Myocyte (in vitro differentiated cells): ENCODE results near the gene CFAP54. TPM values are rescaled to one million over a fixed set of nuclear protein-coding genes. Genes with fewer than 3 reads are reported as not detected.
"Not testable (repeated sequence)": the region's sequence is repeated elsewhere in the genome, so short reads cannot be mapped to it uniquely, and the experiment has no call there.

Experiments used
- DNase-seq: peaks from one replicate; pipeline ENCODE4 v3.0.0-alpha.2; 2012; ENCODE audit warnings: low read depth
- total RNA-seq: library from RNA; depleted of rRNA; stranded (reverse); fragments of >200 nt; gene quantifications from 2 replicates; pipeline ENCODE4 v1.2.3, GENCODE V29; 2014

Gene CFAP54
- total RNA-seq, 1 donor from 2014 or later: 0.67 TPM

DNA sequence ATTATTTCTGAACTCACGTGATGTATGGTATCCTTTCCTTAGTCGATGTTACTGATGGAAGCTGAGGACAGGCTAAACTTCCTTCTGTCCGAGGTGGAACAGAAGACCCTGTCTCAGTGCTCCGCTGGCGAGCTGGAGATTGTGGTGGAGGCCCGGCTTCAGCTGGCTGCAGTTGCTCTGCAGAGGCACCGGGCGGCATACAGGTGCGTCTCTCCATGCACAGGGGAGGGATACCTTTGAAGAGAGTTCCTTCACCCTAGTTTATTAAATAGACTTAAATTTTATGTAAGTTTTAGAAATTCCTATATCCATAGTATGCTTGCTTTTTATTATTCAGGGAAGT, 231.0 kb downstream of the CFAP54 start:
- peak; percentile 34 for DNase-seq

GRCh38 chr12:96729466-96729865, 240.1 kb downstream of the CFAP54 start:
- not testable (repeated sequence) for DNase-seq

DNA sequence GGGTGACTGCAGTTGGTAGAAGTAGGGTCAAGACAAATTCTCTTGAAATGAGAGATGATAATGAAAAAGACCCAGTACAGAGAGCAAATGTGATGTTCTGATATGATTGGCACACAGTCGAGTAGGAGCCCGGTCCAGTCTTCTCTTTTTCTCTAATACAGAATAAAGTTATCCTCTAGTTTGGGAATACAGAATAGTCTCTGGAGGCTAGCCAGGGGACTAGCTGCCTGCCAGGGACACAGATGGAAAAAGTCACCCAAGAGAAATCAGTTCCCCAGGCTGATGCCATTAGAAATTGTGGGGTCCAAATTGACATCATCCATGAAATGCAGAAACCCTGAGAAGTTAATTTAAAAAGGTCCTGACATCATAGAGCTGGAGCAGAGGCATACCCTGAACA, 240.5 kb downstream of the CFAP54 start:
- DNase-seq: no peak

DNA sequence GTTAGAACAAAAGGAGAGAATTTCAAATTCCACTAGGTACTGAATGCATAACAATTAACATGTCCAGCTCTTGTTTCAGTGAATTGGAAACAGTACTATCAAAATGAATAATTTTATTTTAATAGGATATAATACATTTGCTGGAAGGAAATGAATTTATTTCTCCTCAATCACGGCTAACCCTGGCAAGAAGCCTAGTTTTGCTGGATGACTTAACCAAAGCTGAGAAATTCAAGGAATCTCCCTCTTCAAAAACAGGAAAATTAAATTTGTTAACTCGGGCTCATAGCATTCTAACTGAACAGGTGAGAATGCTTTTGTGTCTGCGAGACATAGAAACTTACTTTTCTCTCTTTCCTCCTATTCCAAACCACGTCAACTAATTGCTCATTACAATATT, 254.2 kb downstream of the CFAP54 start:
- peak; percentile 36 for DNase-seq

- no peak for DNase-seq
Observed at GRCh38 chr12:96749999-96750398, 260.6 kb downstream of the CFAP54 start.

DNA sequence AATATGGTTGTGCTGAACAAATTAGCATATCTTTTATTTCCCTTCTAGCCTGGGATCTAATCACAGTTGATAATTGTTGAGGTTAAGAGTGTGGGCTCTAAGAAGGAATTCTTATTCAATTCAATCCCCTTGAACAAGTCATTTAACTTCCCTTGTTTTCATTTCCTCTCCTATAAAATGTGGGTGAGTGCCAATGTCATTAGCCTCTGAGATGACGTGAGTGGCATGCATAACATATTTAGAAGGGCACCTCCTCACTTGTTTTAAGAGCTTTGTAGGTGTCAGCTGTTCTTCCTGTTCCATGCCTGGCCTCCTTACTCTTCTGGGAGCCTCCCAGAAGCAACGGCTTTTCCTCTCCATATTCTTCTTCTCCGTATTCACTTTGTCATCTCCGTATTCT, 262.2 kb downstream of the CFAP54 start:
- no peak for DNase-seq

DNA sequence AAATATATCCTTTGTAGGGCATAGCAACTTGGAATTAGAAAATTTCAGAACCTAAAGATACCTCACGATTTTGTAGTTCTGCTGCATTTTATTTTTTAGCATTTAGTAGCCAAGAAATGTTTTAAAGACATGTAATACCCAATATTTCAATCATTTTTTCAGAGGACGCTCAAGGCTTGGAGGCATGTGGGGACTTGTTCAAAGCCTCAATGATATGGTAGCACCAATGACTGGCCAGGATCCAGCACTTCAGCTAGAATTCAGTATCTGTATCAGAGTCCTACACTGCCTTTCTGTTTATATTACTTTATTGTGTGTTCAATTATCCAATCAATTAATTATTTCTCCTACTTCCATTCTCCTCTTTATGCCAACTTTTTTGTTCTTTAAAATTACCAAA, 262.8 kb downstream of the CFAP54 start:
- DNase-seq: no peak

DNA sequence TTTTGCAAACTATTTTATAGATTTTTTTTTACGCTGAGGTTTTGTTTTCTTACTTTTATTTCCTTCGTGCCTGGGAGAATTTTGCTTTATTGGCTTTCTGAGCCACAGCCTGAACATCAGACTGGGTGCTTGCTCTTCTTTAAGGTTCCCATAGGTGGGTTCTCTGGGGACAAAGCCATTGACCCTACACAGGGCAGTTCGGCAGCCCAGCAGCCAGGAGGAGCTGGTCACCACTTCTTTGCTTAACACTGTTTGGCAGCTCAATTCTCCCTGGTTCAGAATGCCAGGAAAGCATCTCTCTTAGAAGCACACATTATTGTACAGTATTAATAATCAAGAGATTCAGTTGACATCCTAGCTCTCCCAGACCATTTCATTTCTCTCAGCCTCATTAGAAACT, 276.9 kb downstream of the CFAP54 start:
- no peak for DNase-seq

GRCh38 chr12:96769400-96769799, 280.0 kb downstream of the CFAP54 start:
- DNase-seq: no peak

DNA sequence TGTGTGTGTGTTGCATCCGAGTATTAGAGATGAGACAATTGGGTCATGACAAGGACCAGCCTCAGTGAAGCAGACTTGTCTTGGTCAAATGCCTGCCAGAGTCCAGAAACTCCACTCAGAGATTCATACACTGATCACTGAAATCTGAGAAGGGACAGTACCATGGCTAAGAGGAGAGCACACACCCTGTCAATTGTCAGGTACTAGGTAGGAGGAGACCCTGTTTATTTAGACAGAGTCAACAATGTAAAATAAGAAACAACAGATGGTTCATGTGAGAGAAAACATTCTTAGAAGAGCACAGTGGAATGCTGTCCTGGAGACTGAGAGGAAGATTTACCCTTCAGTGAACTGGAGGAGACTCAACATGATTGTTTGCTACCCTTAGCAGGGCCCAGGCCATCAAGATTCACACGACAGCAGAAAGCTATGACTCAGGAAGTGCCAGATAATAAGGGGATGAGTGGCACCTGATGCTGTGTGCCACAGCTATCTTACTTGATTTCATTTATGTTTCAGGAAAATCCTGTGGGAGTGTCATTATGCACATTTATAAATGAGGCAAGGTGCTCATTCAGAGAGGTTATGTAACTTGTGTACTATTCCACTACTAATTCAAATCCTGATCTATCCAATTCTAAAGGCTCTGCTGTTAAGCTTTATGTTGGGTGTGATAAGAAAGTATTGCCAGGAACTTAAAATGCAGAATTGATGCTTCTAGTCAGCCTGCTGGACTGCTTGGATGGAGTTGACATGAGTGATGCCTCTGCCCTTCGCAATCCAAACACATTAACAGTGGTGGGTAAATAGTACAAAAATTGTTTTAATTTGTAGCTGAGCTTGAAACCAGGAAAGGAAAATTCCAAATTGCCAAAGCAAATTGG, 281.1 kb downstream of the CFAP54 start:
- peak; percentile 18 for DNase-seq

DNA sequence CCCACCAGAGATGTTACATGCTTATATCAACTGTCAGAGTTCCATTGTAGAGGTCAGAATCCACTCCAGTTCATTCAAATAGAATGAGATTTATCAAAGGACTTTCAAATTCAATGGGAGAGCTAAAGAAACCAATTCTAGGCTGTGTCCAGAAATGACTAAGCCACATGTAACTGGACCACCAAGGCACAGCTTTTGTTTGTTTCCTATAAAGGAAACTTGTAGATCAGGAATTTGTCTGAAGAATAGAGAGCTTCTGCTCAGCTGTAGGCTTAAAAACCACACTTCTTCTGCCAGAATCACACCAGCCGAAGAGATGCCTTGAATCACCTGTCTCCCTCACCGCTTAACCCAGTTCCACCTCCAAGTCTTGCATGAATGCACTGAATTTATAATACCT, 283.7 kb downstream of the CFAP54 start:
- DNase-seq: no peak

- peak; percentile 21 for DNase-seq
Observed at GRCh38 chr12:96774496-96775256, 285.3 kb downstream of the CFAP54 start.

GRCh38 chr12:96776908-96777307, 287.5 kb downstream of the CFAP54 start:
- no peak for DNase-seq

DNA sequence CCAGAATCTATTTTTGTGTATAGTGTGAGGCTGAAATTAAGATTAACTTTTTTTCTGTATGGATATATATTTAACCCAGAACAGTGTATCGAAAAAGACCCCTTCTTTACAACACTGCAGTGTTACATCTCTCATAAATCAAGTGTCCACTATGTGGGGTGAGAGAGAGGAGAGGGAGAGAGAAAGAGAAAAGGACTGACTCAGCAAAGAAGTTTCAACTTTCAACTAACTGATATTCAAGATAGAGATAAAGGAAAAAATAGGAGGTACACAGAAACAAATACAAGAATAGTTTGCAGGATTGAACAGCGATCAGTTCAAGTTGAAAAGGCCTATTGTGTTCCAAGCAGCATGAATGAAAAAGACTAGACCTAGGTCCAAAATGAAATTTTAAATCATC, 291.0 kb downstream of the CFAP54 start:
- no peak for DNase-seq

- DNase-seq: peak; percentile 13
Observed at GRCh38 chr12:96786791-96787190, 297.4 kb downstream of the CFAP54 start.

DNA sequence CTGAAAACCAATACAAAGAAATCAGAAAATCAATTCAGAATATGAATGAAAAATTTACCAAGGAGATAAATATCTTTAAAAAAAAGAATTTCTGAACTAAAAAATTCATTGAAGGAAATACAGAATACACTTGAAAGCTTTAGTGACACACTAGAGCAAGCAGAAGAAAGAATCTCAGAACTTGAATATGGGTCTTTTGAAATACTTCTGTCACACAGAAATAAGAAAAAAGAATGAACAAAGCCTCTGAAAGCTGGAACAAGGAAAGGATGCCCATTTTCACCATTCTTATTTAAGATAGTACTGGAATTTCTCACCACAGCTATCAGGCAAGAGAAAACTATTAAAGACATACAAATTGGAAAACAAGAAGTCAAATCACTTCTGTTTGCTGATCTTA, 314.6 kb downstream of the CFAP54 start:
- no peak for DNase-seq

GRCh38 chr12:96806272-96806671, 316.9 kb downstream of the CFAP54 start:
- no peak for DNase-seq

GRCh38 chr12:96807741-96808140, 318.4 kb downstream of the CFAP54 start:
- DNase-seq: no peak

DNA sequence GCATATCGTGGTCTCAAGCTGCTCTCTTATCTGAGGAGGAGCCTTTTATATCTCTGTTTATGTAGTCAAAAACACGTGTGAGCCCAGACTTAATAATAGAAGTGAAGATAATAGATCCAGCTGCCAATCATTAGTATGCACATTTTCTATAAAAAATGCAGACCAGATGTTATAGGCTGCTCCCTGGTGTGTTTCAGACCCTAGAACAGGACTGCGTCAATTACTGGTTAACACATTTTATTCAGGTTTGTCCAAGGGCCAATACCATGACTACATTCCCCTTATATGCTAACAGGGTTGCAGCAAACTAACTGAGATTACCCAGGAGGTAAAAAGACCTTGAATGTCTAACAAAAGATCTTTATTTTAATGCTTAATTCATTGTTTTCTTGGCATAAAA, 319.2 kb downstream of the CFAP54 start:
- DNase-seq: no peak

GRCh38 chr12:96809522-96809921, 320.1 kb downstream of the CFAP54 start:
- no peak for DNase-seq

DNA sequence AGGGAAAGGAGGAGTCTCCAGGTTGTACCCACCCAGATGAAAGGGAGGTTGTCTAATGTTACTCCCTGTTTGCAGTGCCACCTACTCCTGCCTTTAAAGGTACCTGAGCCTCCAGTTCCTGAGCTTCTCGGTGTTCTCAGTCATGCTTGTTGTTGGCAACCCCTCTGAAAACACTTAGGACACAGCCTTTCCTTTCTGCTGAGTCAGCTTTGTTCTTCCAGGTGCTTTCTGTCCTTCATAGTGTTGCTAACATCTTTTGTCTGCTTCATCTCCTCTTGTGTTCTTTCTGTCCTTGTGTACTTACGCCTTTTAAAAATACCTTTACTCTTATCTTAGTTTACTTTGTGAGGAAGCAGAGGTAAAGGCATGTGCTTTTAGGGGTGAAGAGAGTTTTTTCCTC, 320.7 kb downstream of the CFAP54 start:
- no peak for DNase-seq

GRCh38 chr12:96810477-96810876, 321.1 kb downstream of the CFAP54 start:
- no peak for DNase-seq

DNA sequence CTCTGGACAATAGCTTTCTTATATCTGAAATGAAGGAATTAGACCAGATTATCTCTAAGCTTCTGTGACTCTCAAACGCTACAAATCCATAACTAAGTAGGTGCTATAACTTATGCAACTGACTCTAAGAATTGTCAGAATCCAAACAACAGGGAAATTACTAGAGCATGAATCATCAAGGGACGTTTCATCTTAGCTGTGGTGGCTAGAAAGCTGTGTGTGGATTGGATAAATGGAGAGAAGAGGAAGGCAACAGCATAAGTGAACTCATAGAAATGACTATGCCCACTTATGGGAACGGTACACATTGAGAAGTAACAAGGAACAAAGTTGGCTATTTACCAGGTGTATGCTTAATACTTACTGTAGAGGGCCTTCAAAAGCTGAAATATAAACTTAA, 321.7 kb downstream of the CFAP54 start:
- DNase-seq: peak; percentile 25
